K562 (cell line): ENCODE results near the gene LZTFL1. TPM values are rescaled to one million over a fixed set of nuclear protein-coding genes. Genes with fewer than 3 reads are reported as not detected.

Source experiments
- ATAC-seq: fragments of 200-7000 bp; cut with Tn5 transposase; 3 replicates; pipeline ENCODE4 v1.9.1; 2020; ENCODE audit warnings: moderate library complexity
- BruUV-seq: library from RNA; stranded (reverse); fragments of 400-500 nt; replicated peaks from 2 replicates; lab custom pipeline; 2021; lab: Mats Ljungman, UMichigan
- CTCF ChIA-PET: fragments of 300-600 bp; formaldehyde crosslinking; extraction: SDS; loops from one replicate; lab custom pipeline; 2021; ENCODE audit warnings: low intra/inter-chr PET ratio; lab: Yijun Ruan, JAX
- POLR2A ChIA-PET: fragments of 300-600, 350-650 bp; sonication (Branson Sonifier 250); formaldehyde crosslinking; extraction: SDS; loops from one replicate; lab custom pipeline; 2021; ENCODE audit warnings: antibody characterized with exemption, inconsistent platforms; lab: Yijun Ruan, JAX
- DNase-seq, 4 experiments: peaks; one replicate each; pipeline versions ENCODE4 v3.0.0 to v3.0.0-alpha.2; 2011 to 2018; ENCODE audit warnings: low spot score in 3 of 4, mixed read lengths in 3 of 4; ENCODE audit errors: extremely low read depth in 1 of 4
- FAIRE-seq: peaks from 2 replicates; lab custom pipeline; 2011; peaks lifted over from hg19 to GRCh38; lab: Jason Lieb, UNC
- H2AFZ ChIP-seq: 2 replicates; pipeline ENCODE4 v1.6.0; 2011; ENCODE audit warnings: low read depth, low read length, control low read depth, inconsistent platforms
- H3K27ac ChIP-seq: fragments of 200-600 bp; 3 replicates; pipeline ENCODE4 v1.8.0; 2011; ENCODE audit warnings: low read depth, mild to moderate bottlenecking, control low read depth, inconsistent platforms, low read length, moderate library complexity, mixed read lengths; ENCODE audit errors: extremely low read depth
- H3K27me3 ChIP-seq, 2 experiments: fragments of 300-600 bp in 1 of 2; 2 replicates in 1 of 2; 3 replicates in 1 of 2; pipeline versions ENCODE4 v1.6.0 to v1.8.0; 2011; ENCODE audit warnings: inconsistent platforms in 2 of 2, low read length in 2 of 2, mild to moderate bottlenecking in 1 of 2, mixed read lengths in 1 of 2, moderate library complexity in 1 of 2; ENCODE audit not compliant: control insufficient read depth in 2 of 2, insufficient read depth in 2 of 2
- H3K36me3 ChIP-seq: fragments of 300-600 bp; 3 replicates; pipeline ENCODE4 v1.8.0; 2011; ENCODE audit warnings: mild to moderate bottlenecking, low read length, inconsistent platforms; ENCODE audit not compliant: control insufficient read depth, insufficient read depth
- H3K4me1 ChIP-seq, 2 experiments: fragments of 200-600 bp in 1 of 2; replicated peaks in 1 of 2; 2 replicates in 1 of 2; 3 replicates in 1 of 2; pipeline versions ENCODE4 v1.5.1 to v1.8.0; 2011; ENCODE audit warnings: inconsistent platforms in 2 of 2, low read length in 2 of 2, mild to moderate bottlenecking in 1 of 2, mixed read lengths in 1 of 2, moderate library complexity in 1 of 2; ENCODE audit not compliant: control insufficient read depth in 2 of 2, insufficient read depth in 2 of 2
- H3K4me2 ChIP-seq: 2 replicates; pipeline ENCODE4 v1.6.1; 2011; ENCODE audit warnings: low read length, control low read depth, inconsistent platforms, mixed read lengths; ENCODE audit not compliant: insufficient read depth
- H3K4me3 ChIP-seq: fragments of 200-600 bp; sonication (generic), shearing (Covaris generic); 2 replicates; pipeline ENCODE4 v1.5.1; 2016; ENCODE audit warnings: control low read depth, inconsistent platforms
- H3K79me2 ChIP-seq: fragments of 200-600 bp; 3 replicates; pipeline ENCODE4 v1.8.0; 2011; ENCODE audit warnings: low read length, inconsistent platforms; ENCODE audit not compliant: control insufficient read depth, insufficient read depth
- H3K9ac ChIP-seq, 2 experiments: 2 replicates each; pipeline versions ENCODE4 v1.6.0 to v1.6.1; 2011; ENCODE audit warnings: low read depth in 2 of 2, low read length in 2 of 2, control low read depth in 1 of 2, inconsistent platforms in 1 of 2, mild to moderate bottlenecking in 1 of 2, mixed read lengths in 1 of 2; ENCODE audit not compliant: insufficient read depth in 1 of 2
- H3K9me1 ChIP-seq: one replicate; pipeline ENCODE4 v1.6.0; 2011; ENCODE audit warnings: inconsistent platforms, mild to moderate bottlenecking, low read length, moderate library complexity; ENCODE audit not compliant: control insufficient read depth, insufficient read depth
- H3K9me3 ChIP-seq: replicated peaks from 2 replicates; pipeline ENCODE4 v1.5.1; 2011; ENCODE audit warnings: low read depth, low read length, inconsistent platforms; ENCODE audit not compliant: control insufficient read depth, insufficient read depth
- H4K20me1 ChIP-seq: replicated peaks from 2 replicates; pipeline ENCODE4 v1.6.1; 2011; ENCODE audit warnings: low read length, inconsistent platforms, mixed read lengths; ENCODE audit not compliant: control insufficient read depth, insufficient read depth
- DNMT1 ChIP-seq: fragments of 450-650 bp; IDR thresholded peaks from 2 replicates; pipeline ENCODE4 v1.6.1; 2016; ENCODE audit warnings: antibody characterized with exemption, mild to moderate bottlenecking
- HMG20A ChIP-seq: fragments of 450-650 bp; formaldehyde crosslinking; conservative IDR thresholded peaks from 2 replicates; pipeline ENCODE4 v1.4.0; 2020; ENCODE audit warnings: mild to moderate bottlenecking, mixed read lengths
- IRF2 ChIP-seq: sonication (generic); formaldehyde crosslinking; IDR thresholded peaks from 2 replicates; pipeline ENCODE4 v1.8.1; 2022; ENCODE audit warnings: mild to moderate bottlenecking, missing genetic modification reagents
- POLR2B ChIP-seq: fragments of 450-650 bp; IDR thresholded peaks from 2 replicates; pipeline ENCODE4 v1.6.1; 2018; ENCODE audit warnings: low read depth; ENCODE audit not compliant: partially characterized antibody
- RBFOX2 ChIP-seq: fragments of 200-400 bp; formaldehyde crosslinking; IDR thresholded peaks from 2 replicates; pipeline ENCODE4 v1.6.1; 2017; ENCODE audit warnings: low read depth, mild to moderate bottlenecking, low read length, moderate library complexity
- SNRNP70 ChIP-seq: fragments of 200-400 bp; formaldehyde crosslinking; optimal IDR thresholded peaks from 2 replicates; pipeline ENCODE3; 2017; ENCODE audit warnings: low read depth, low read length
- TFAP4 ChIP-seq: sonication (generic); formaldehyde crosslinking; IDR thresholded peaks from 2 replicates; pipeline ENCODE4 v1.8.0; 2022; ENCODE audit warnings: missing genetic modification reagents, mild to moderate bottlenecking, moderate library complexity, borderline replicate concordance
- ZBTB49 ChIP-seq: sonication (generic); formaldehyde crosslinking; IDR thresholded peaks from 2 replicates; pipeline ENCODE4 v1.8.0; 2022; ENCODE audit warnings: missing genetic modification reagents, mild to moderate bottlenecking, borderline replicate concordance
- ZBTB7A ChIP-seq: IDR thresholded peaks from 2 replicates; pipeline ENCODE4 v1.6.1; 2011; ENCODE audit warnings: low read depth, mild to moderate bottlenecking, low read length, moderate library complexity, borderline replicate concordance; ENCODE audit not compliant: control insufficient read depth
- ZNF174 ChIP-seq: fragments of 250-450 bp; sonication (Bioruptor Pico); IDR thresholded peaks from 2 replicates; pipeline ENCODE4 v1.4.0; 2020; ENCODE audit warnings: mild to moderate bottlenecking
- ZNF253 ChIP-seq: fragments of 250-450 bp; sonication (Bioruptor Pico); conservative IDR thresholded peaks from 2 replicates; pipeline ENCODE4 v1.6.1; 2021; ENCODE audit warnings: mild to moderate bottlenecking
- ZNF3 ChIP-seq: fragments of 250-450 bp; sonication (Bioruptor Pico); IDR thresholded peaks from 2 replicates; pipeline ENCODE4 v1.5.0; 2021; ENCODE audit warnings: mild to moderate bottlenecking, moderate library complexity
- ZNF316 ChIP-seq: fragments of 450-650 bp; IDR thresholded peaks from 2 replicates; pipeline ENCODE4 v1.6.1; 2016
- ZNF644 ChIP-seq: fragments of 200-800 bp; sonication (Bioruptor generic); IDR thresholded peaks from 2 replicates; pipeline ENCODE4 v1.6.1; 2016; ENCODE audit warnings: low read depth, missing genetic modification characterization, missing compliant biosample characterization
- WGBS: fragments of 100-300 bp; shearing (Covaris generic); methylation state at CpG from one replicate; pipeline ENCODE4 v1.1.6; 2016; ENCODE audit warnings: low coverage, mixed read lengths; ENCODE audit not compliant: insufficient coverage; ENCODE audit errors: missing lambda C conversion rate; 5-methylcytosine and 5-hydroxymethylcytosine counted together
- in situ Hi-C: fragments of 300-500 bp; cut with MboI; formaldehyde crosslinking; loops from 4 replicates; pipeline ENCODE4 v1.15.0; 2018; ENCODE audit warnings: inconsistent platforms, mixed read lengths
- intact Hi-C: fragments of 100-400 bp; cut with micrococcal nuclease; formaldehyde crosslinking; loops from 2 replicates; pipeline ENCODE4 v1.14.2; 2022
- polyA plus RNA-seq, 8 experiments: library from polyadenylated mRNA; depleted of rRNA in 4 of 8; stranded (reverse) in 5 of 8; unstranded in 3 of 8; fragments of >200 nt; fragmentation: Nextera tagmentation in 2 of 8; fragmentation: Illumina TruSeq in 1 of 8; extraction: Ambion mirVana in 2 of 8; extraction: Trizol in 1 of 8; gene quantifications; 2 replicates each; pipeline versions ENCODE4 v1.2.1 to v1.2.3, GENCODE V29; 2011 to 2014; ENCODE audit warnings: inconsistent platforms in 1 of 8, missing spikeins in 1 of 8
- total RNA-seq, 7 experiments: library from RNA; depleted of rRNA in 6 of 7; stranded (reverse); fragments of >200 nt in 6 of 7; fragmentation: Illumina TruSeq in 2 of 7; extraction: Trizol in 2 of 7; gene quantifications; 2 replicates each; pipeline versions ENCODE4 v1.2.1 to v1.2.3, GENCODE V29; 2011 to 2021; ENCODE audit warnings: low replicate concordance in 1 of 7
- TF ChIP-seq, protein P1 (sequence below): sonication (generic); formaldehyde crosslinking; IDR thresholded peaks from 2 replicates; pipeline ENCODE4 v1.8.0; 2023; ENCODE audit warnings: mild to moderate bottlenecking, missing genetic modification reagents

The LZTFL1 gene
- total and polyA plus RNA-seq, 9 of the 15 experiments (the other 6 are each of a cell fraction or from before 2014, with no cell fraction given) = 10.7 to 33.7 (median 15.3) TPM

DNA sequence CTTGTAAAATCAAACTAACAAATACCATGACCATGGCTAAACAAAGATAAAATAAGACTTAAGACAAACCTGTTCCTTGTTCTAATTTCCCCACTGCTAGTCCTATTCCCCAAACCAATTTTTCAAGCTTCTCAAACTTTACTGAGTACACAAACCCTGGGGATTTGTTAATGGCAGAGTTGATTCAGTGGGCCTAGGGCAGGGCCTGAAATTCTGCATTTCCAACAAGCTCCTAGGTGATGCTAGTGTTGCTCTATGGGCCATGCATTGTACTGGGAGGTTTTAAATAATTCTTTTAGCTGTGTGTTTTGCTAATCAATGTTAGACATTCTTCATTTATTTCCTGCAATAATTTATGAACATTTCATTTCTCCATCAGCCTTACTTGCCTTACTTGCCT, 31.1 kb upstream of the LZTFL1 start (continued):
- TF ChIP-seq, protein P1, sequence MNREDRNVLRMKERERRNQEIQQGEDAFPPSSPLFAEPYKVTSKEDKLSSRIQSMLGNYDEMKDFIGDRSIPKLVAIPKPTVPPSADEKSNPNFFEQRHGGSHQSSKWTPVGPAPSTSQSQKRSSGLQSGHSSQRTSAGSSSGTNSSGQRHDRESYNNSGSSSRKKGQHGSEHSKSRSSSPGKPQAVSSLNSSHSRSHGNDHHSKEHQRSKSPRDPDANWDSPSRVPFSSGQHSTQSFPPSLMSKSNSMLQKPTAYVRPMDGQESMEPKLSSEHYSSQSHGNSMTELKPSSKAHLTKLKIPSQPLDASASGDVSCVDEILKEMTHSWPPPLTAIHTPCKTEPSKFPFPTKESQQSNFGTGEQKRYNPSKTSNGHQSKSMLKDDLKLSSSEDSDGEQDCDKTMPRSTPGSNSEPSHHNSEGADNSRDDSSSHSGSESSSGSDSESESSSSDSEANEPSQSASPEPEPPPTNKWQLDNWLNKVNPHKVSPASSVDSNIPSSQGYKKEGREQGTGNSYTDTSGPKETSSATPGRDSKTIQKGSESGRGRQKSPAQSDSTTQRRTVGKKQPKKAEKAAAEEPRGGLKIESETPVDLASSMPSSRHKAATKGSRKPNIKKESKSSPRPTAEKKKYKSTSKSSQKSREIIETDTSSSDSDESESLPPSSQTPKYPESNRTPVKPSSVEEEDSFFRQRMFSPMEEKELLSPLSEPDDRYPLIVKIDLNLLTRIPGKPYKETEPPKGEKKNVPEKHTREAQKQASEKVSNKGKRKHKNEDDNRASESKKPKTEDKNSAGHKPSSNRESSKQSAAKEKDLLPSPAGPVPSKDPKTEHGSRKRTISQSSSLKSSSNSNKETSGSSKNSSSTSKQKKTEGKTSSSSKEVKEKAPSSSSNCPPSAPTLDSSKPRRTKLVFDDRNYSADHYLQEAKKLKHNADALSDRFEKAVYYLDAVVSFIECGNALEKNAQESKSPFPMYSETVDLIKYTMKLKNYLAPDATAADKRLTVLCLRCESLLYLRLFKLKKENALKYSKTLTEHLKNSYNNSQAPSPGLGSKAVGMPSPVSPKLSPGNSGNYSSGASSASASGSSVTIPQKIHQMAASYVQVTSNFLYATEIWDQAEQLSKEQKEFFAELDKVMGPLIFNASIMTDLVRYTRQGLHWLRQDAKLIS = no peak
- TF ChIP-seq, all 486 proteins: peak for 0

- H3K9me3 ChIP-seq = no peaks in the 10 kb centered on the region
- FAIRE-seq (no peak), DNase-seq (no peak), ATAC-seq (no peak)
- intact Hi-C loops (no loop called here), in situ Hi-C loops (no loop called here)
- ChIA-PET CTCF (no interaction called here), POLR2A (no interaction called here)
- no peak overlapping the region for H2AFZ ChIP-seq
- peaks cover 0 to 4% of the 10 kb centered on the region in 2 experiments; a peak in 1 of 5 replicates for H3K4me1 ChIP-seq
- WGBS = 9% methylated on average over 2 of the region's 2 CpGs
- H3K27ac ChIP-seq = no peak overlapping the region
- no peaks in the 10 kb centered on the region for H3K9me1 ChIP-seq
- H3K79me2 ChIP-seq = no peaks in the 10 kb centered on the region
- no peak overlapping the region for H3K9ac ChIP-seq
- no peak overlapping the region for H3K4me2 ChIP-seq
- no peaks in the 10 kb centered on the region for H4K20me1 ChIP-seq
- peaks cover 0 to 14% of the 10 kb centered on the region in 2 experiments; a peak in 3 of 5 replicates for H3K27me3 ChIP-seq
- H3K4me3 ChIP-seq = no peak overlapping the region
- no TSS peak for BruUV-seq
- H3K36me3 ChIP-seq = no peaks in the 10 kb centered on the region
- TF ChIP-seq HMG20A (no peak), POLR2B (no peak), ZNF3 (CRISPR knock-in tag) (no peak), DNMT1 (no peak), ZNF174 (CRISPR knock-in tag) (no peak), ZNF316 (no peak), ZNF644 (tag) (no peak), ZBTB49 (CRISPR knock-in tag) (no peak), TFAP4 (no peak), RBFOX2 (no peak), ZNF253 (no peak), ZBTB7A (no peak), IRF2 (CRISPR knock-in tag) (no peak), SNRNP70 (no peak)
These were observed 30.6 kb upstream of the LZTFL1 start for GRCh38 chr3:45872569-45872968.
